GM23338 (cell line): ENCODE results near the gene FEN1.

Experiments
- CREB1 ChIP-seq: fragments of 250-450 bp; sonication (Bioruptor Pico); IDR thresholded peaks from 2 replicates; pipeline ENCODE4 v1.5.0; 2020; ENCODE audit warnings: low read depth, mild to moderate bottlenecking, moderate library complexity
- CTCF ChIP-seq, 2 experiments: fragments of 200-600 bp in 1 of 2; sonication (generic) in 1 of 2; conservative IDR thresholded peaks; 2 replicates each; pipeline versions ENCODE4 v1.5.1 to v1.6.1; 2016 to 2017; ENCODE audit warnings: antibody characterized with exemption in 2 of 2, low read depth in 2 of 2, mild to moderate bottlenecking in 2 of 2, moderate library complexity in 1 of 2
- ETS1 ChIP-seq: IDR thresholded peaks from 2 replicates; pipeline ENCODE4 v1.6.1; 2016; ENCODE audit warnings: antibody characterized with exemption
- EZH2 ChIP-seq: fragments of 200-600 bp; sonication (generic); IDR thresholded peaks from one replicate; pipeline ENCODE4 v1.8.0; 2017; ENCODE audit warnings: antibody characterized with exemption, mild to moderate bottlenecking, low read depth; ENCODE audit not compliant: unreplicated experiment
- EZH2phosphoT487 ChIP-seq: fragments of 200-600 bp; sonication (generic); IDR thresholded peaks from one replicate; pipeline ENCODE4 v1.8.1; 2018; ENCODE audit warnings: antibody characterized with exemption; ENCODE audit not compliant: unreplicated experiment
- JUNB ChIP-seq: IDR thresholded peaks from one replicate; pipeline ENCODE4 v1.6.1; 2016; ENCODE audit warnings: antibody characterized with exemption; ENCODE audit not compliant: unreplicated experiment
- NANOG ChIP-seq: IDR thresholded peaks from 2 replicates; pipeline ENCODE4 v1.6.1; 2016; ENCODE audit warnings: antibody characterized with exemption, borderline replicate concordance
- POLR2AphosphoS5 ChIP-seq: IDR thresholded peaks from 2 replicates; pipeline ENCODE4 v1.6.1; 2016; ENCODE audit warnings: antibody characterized with exemption, low read depth
- REST ChIP-seq: IDR thresholded peaks from one replicate; pipeline ENCODE4 v1.6.1; 2018; ENCODE audit warnings: antibody characterized with exemption; ENCODE audit not compliant: unreplicated experiment
- STAT1 ChIP-seq: IDR thresholded peaks from one replicate; pipeline ENCODE4 v1.6.1; 2016; ENCODE audit warnings: antibody characterized with exemption; ENCODE audit not compliant: unreplicated experiment
- ZNF114 ChIP-seq: fragments of 250-450 bp; sonication (Bioruptor Pico); IDR thresholded peaks from 2 replicates; pipeline ENCODE4 v1.5.0; 2020; ENCODE audit warnings: mild to moderate bottlenecking, moderate library complexity
- ZNF331 ChIP-seq: fragments of 250-450 bp; sonication (Bioruptor Pico); IDR thresholded peaks from 2 replicates; pipeline ENCODE4 v1.5.0; 2020; ENCODE audit warnings: low read depth, mild to moderate bottlenecking, moderate library complexity
- ZNF462 ChIP-seq: fragments of 250-450 bp; sonication (Bioruptor Pico); IDR thresholded peaks from 2 replicates; pipeline ENCODE4 v1.5.0; 2020; ENCODE audit warnings: mild to moderate bottlenecking, moderate library complexity

GRCh38 chr11:61745781-61746441 lies 46.8 kb upstream of the FEN1 start:
- TF ChIP-seq REST: no peak
- no peak for TF ChIP-seq CTCF (conservative IDR thresholded peaks at IDR 0.05; ENCODE audit: low read depth in 2 of 2)
- TF ChIP-seq STAT1: no peak
- TF ChIP-seq EZH2: no peak
- no peak for TF ChIP-seq POLR2AphosphoS5
- TF ChIP-seq ZNF331 (CRISPR knock-in tag): no peak
- TF ChIP-seq EZH2phosphoT487: no peak
- no peak for TF ChIP-seq NANOG
- TF ChIP-seq CREB1 (CRISPR knock-in tag): no peak
- no peak for TF ChIP-seq JUNB
- TF ChIP-seq ETS1: no peak
- TF ChIP-seq ZNF114 (CRISPR knock-in tag): no peak
- no peak for TF ChIP-seq ZNF462 (CRISPR knock-in tag)
